HTR-8/SVneo (cell line): ENCODE measurements around the gene APOE.

ENCODE experiments used
- DNase-seq: peaks from one replicate; pipeline ENCODE4 v3.0.0; 2011; ENCODE audit warnings: low spot score, mixed read lengths; ENCODE audit not compliant: insufficient read length
- FAIRE-seq: peaks from 2 replicates; lab custom pipeline; 2011; peaks lifted over from hg19 to GRCh38; lab: Jason Lieb, UNC

APOE gene

DNA sequence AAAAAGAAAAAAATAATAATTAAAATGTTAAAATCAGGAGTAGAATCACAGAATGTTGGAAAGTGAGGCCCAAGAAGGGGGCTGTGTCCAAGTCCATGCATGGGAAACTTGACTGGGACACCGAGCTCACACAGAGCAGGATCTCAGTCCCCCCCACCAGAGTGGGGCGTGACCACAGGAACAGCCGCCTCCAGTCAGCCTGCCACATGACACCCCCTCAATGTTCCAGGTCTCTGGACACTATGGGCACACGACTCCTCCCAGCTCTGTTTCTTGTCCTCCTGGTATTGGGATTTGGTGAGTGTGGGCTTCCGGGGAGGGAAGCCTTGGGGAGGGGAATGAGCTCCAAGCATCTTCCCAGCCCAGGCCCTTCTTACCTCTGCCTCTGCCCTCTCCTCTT is 42.6 kb downstream of the APOE start:
- FAIRE-seq (no peak), DNase-seq (no peak)

GRCh38 chr19:44948763-44949374 is 43.3 kb downstream of the APOE start:
- DNase-seq = no peak

GRCh38 chr19:44949550-44949949 is 44.0 kb downstream of the APOE start:
- no peak for FAIRE-seq

More at GRCh38 chr19:44948763-44949374, 43.3 kb downstream of the APOE start:
- no peak for FAIRE-seq

GRCh38 chr19:44951179-44952159 is 45.9 kb downstream of the APOE start:
- FAIRE-seq (no peak), DNase-seq (peak; percentile 80)

More at GRCh38 chr19:44949550-44949949, 44.0 kb downstream of the APOE start:
- no peak for DNase-seq

DNA sequence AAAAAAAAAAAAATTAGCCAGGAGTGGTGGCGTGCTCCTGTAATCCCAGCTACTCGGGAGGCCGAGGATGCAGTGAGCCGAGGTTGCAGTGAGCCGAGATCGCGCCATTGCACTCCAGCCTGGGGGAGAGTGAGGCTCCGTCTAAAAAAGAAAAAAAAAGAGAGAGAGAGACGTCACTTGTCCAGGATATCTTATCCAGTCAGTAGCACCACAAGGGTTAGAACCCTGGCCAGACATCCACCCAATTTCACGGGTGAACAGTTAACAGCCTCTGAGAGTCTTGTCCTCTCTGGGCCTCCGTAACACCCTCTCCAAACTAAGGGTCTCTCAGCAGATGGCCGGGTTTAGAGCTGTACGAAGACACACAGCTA is 48.7 kb downstream of the APOE start:
- DNase-seq (no peak), FAIRE-seq (no peak)

DNA sequence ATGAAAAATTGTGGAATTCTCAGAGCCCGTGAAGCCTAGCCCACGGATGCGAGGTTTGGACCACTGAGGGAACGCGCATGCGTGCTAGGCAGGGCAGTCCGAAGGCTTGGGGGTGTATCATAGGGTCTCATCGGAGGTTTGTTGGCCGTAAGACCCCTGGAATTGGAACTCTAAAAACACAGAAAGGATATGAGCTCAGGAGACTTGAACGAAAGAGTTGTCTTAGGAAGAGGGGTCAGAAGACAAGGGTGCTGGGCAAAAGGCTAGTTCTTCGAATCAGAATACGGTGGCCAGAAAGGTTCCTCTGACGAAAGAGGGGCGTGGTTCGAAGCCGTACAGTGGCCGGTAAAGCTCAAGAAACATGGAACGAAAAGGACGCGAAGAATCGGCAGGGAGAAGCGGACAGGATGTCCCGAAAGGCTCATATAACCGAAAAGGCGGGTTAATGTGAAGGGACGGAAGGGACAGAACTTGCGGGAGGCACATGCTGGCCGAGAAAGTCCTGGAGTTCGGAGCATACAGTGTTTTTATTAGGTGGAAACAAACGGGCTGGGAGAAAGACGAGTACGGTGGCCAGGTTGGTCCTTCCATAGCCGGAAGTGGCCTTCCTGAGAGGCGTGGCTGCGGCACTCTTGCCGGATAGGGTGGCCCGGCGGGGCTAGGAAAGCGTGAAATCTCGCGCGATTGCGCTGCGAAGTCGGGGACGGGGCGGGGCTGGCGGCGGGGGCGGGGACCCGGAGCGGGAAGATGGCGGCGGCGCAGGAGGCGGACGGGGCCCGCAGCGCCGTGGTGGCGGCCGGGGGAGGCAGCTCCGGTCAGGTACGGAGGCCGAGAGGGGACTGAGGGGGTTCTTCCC is 49.3 kb downstream of the APOE start, which contains the start of gene CLPTM1:
CLPTM1 (plus strand) TSS at position 732 of the 856 bp plus-strand sequence; CDS start at position 748, 16 bp downstream.
- DNase-seq = peak; percentile 97
- FAIRE-seq = peak; percentile 77

DNA sequence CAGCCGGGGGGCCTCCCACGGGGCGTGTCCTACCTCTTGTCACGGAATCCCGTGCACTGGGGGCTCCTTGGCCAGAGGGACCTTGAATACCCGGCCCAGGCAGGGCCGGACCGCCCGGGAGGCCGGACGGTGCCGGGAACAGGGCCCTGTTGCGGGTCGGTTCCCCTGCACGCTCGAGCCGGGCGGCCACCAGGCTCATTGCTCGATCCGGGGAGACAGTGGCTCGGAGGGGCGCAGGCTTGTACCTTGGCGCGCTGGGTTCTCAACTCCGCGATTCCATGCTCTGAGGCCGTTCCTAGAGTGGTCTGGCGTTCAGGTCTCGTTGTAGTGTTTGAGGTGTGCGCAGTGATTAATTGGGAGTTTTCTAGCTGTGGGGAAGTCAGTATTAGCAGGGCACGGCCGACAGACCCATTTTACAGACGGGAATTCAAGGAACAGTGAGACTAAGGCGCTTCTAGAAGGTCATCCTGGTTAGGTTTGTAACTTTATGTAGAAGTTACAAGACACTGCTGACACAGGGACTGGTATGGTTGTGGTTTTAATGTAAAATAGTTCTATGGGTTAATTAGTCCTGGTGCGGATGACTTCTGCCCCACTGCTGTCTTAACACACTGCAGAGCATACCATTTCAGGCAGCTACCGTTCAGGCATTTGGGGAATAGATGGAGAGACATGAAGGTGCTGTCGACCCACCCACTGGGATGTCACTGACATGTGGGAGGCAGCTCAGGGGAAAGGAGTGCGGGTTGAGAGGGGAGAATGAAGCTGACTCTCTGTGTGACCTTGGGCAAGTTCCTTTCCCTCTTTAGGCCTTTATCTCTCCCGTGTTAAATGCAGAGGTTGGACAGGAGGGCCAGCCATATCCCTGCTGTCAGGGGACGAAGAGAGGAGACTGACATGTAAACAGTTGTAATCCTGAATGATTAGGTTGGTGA is 50.2 kb downstream of the APOE start:
- no peak for DNase-seq
- no peak for FAIRE-seq

- FAIRE-seq = no peak
- no peak for DNase-seq
Measured at GRCh38 chr19:44957526-44957925, 51.9 kb downstream of the APOE start.

DNA sequence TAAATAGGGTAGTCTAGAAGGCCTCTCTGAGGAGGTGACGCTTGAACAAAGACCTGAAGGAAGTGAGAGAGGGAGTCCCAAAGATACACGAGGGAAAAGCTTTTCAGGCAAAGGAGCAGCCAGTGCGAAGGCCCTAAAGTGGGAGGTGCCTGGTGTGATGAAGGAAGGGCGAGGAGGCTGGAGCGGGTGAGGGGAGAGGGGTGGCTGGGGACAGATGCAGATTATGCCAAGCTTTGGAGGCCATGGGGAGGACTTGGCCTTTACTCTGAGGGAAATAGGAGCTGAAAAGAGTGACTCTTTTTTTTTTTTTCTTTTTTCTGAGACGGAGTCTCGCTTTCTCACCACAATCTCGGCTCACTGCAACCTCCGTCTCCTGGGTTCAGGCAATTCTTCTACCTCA is 52.5 kb downstream of the APOE start:
- no peak for DNase-seq
- no peak for FAIRE-seq
